Measurements from ENCODE around the gene OTOF. TPM values are rescaled to one million over a fixed set of nuclear protein-coding genes. Genes with fewer than 3 reads are reported as not detected.

The OTOF gene
- total and polyA plus RNA-seq, 2 of the 4 experiments (the other 2 are of a cell fraction), result 0.03 TPM; not detected in 1

DNA sequence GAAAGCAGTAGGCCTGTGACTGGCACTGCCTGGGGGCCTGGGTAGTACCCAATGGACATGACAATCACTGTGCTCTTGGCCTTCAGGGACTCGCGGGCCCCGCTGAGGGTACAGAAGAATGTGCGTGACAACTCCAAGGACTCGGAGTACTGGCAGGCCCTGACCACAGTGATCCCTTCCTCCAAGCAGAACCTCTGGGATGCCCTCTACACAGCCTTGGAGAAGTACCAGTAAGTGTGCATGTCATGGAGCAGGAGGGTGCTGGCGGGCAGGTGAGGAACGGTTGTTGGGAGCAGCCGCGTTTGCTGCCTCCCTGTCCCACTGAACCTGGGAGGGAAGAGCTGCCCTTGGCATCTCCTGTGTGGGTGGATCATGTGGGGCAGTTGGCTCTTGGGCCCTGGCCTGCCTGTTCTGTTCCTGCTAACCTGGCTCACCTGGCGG, 23.3 kb downstream of the OTOF start:
- ATAC-seq (ENCODE audit: low read depth) (no peak), DNase-seq (no peak)
- no peak for TF ChIP-seq MXI1 (IDR thresholded peaks at IDR 0.05; ENCODE audit: borderline replicate concordance, low read depth, low read length)
- TF ChIP-seq, protein P1, sequence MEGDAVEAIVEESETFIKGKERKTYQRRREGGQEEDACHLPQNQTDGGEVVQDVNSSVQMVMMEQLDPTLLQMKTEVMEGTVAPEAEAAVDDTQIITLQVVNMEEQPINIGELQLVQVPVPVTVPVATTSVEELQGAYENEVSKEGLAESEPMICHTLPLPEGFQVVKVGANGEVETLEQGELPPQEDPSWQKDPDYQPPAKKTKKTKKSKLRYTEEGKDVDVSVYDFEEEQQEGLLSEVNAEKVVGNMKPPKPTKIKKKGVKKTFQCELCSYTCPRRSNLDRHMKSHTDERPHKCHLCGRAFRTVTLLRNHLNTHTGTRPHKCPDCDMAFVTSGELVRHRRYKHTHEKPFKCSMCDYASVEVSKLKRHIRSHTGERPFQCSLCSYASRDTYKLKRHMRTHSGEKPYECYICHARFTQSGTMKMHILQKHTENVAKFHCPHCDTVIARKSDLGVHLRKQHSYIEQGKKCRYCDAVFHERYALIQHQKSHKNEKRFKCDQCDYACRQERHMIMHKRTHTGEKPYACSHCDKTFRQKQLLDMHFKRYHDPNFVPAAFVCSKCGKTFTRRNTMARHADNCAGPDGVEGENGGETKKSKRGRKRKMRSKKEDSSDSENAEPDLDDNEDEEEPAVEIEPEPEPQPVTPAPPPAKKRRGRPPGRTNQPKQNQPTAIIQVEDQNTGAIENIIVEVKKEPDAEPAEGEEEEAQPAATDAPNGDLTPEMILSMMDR (conservative IDR thresholded peaks at IDR 0.05; ENCODE audit: low read depth, low read length), result no peak
- no peak for TF ChIP-seq SMC3 (IDR thresholded peaks at IDR 0.05; ENCODE audit: low read depth, low read length)
- TF ChIP-seq, protein P2, sequence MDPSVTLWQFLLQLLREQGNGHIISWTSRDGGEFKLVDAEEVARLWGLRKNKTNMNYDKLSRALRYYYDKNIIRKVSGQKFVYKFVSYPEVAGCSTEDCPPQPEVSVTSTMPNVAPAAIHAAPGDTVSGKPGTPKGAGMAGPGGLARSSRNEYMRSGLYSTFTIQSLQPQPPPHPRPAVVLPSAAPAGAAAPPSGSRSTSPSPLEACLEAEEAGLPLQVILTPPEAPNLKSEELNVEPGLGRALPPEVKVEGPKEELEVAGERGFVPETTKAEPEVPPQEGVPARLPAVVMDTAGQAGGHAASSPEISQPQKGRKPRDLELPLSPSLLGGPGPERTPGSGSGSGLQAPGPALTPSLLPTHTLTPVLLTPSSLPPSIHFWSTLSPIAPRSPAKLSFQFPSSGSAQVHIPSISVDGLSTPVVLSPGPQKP (IDR thresholded peaks at IDR 0.05; ENCODE audit: borderline replicate concordance, low read depth, low read length), result no peak
- no peak for TF ChIP-seq MAFK (IDR thresholded peaks at IDR 0.05; ENCODE audit: low read depth, low read length)
- TF ChIP-seq BHLHE40 (IDR thresholded peaks at IDR 0.05; ENCODE audit: low read depth, low read length), result no peak
- TF ChIP-seq RCOR1 (IDR thresholded peaks at IDR 0.05; ENCODE audit: insufficient replicate concordance, low read length), result no peak
- no peak for TF ChIP-seq MAZ (IDR thresholded peaks at IDR 0.05; ENCODE audit: borderline replicate concordance, low read depth, low read length)
- no peak for TF ChIP-seq NFE2L2 (IDR thresholded peaks at IDR 0.05; ENCODE audit: low read depth, low read length)
- no peak for TF ChIP-seq CEBPB (IDR thresholded peaks at IDR 0.05; ENCODE audit: low read depth, low read length)
- TF ChIP-seq RFX5 (IDR thresholded peaks at IDR 0.05; ENCODE audit: low read depth, low read length), result no peak
- no peak for TF ChIP-seq FOS (IDR thresholded peaks at IDR 0.05; ENCODE audit: low read depth, low read length)
- ChIA-PET CTCF (no interaction called here), POLR2A (ENCODE audit: unreplicated experiment) (no interaction called here)
- no peak overlapping the region for H3K27ac ChIP-seq (ENCODE audit: insufficient read depth, low read length)
- no peak overlapping the region for H2AK5ac ChIP-seq (ENCODE audit: low read depth, low read length)
- no peak overlapping the region for H2BK120ac ChIP-seq (ENCODE audit: low read depth, low read length)
- H3K27me3 ChIP-seq (ENCODE audit: control insufficient read depth, insufficient read depth, low read length), result peaks cover 42% of the 10 kb centered on the region
- no peak overlapping the region for H2BK15ac ChIP-seq (ENCODE audit: low read depth, low read length)
- H4K20me1 ChIP-seq (ENCODE audit: insufficient read depth, low read length), result no peaks in the 10 kb centered on the region
- no peaks in the 10 kb centered on the region for H3K79me1 ChIP-seq (ENCODE audit: low read depth in 1 of 2, low read length in 2 of 2)
- no peak overlapping the region for H3K18ac ChIP-seq (ENCODE audit: low read depth, low read length)
- no peak overlapping the region for H3K23ac ChIP-seq (ENCODE audit: low read depth, low read length)
- H3K9me3 ChIP-seq (ENCODE audit: control insufficient read depth, insufficient read depth, low read length), result no peaks in the 10 kb centered on the region
- H4K8ac ChIP-seq (ENCODE audit: low read depth in 2 of 2, low read length in 2 of 2), result no peak overlapping the region
- H2AK9ac ChIP-seq (replicated peaks; ENCODE audit: low read depth, low read length, poor library complexity), result no peak overlapping the region
- dilution Hi-C loops (cut with HindIII; ENCODE audit: low sequenced_read_pairs, unreplicated experiment) (no loop called here), intact Hi-C loops (cut with micrococcal nuclease) (no loop called here), in situ Hi-C loops (cut with MboI; ENCODE audit: low sequenced_read_pairs) (no loop called here)
- H4K5ac ChIP-seq (ENCODE audit: low read depth, low read length), result no peak overlapping the region
- no peak overlapping the region for H2AFZ ChIP-seq (replicated peaks; ENCODE audit: low read length, poor library complexity)
- H3K4ac ChIP-seq (ENCODE audit: low read depth, low read length), result no peak overlapping the region
- H3K4me3 ChIP-seq (ENCODE audit: insufficient read depth, low read depth, low read length), result no peak overlapping the region
- H3K4me1 ChIP-seq (ENCODE audit: control insufficient read depth, insufficient read depth, low read length), result no peaks in the 10 kb centered on the region
- H3K9me1 ChIP-seq (ENCODE audit: insufficient read depth, low read length), result no peaks in the 10 kb centered on the region
- no TSS peak for BruUV-seq (replicated peaks)
- H3K36me3 ChIP-seq (ENCODE audit: control insufficient read depth, insufficient read depth, low read length), result no peaks in the 10 kb centered on the region
- no peak overlapping the region for H3K14ac ChIP-seq (replicated peaks; ENCODE audit: low read depth, low read length)
- H2BK5ac ChIP-seq (ENCODE audit: low read depth, low read length, poor library complexity, severe bottlenecking), result no peak overlapping the region
- H4K91ac ChIP-seq (ENCODE audit: insufficient read depth, low read depth, low read length), result no peak overlapping the region
- no peak overlapping the region for H3K4me2 ChIP-seq (ENCODE audit: low read depth, low read length)
- H3K9ac ChIP-seq (ENCODE audit: low read depth, low read length), result no peak overlapping the region
- WGBS, 2 experiments (ENCODE audit: extremely low coverage in 2 of 2, insufficient read length in 1 of 2), result 94% methylated on average over 6 of the region's 10 CpGs; no CpG with 5 or more reads in 1 of the 2 experiments
- H3K56ac ChIP-seq (ENCODE audit: extremely low read depth, insufficient read depth, low read length), result no peak overlapping the region
- H2BK20ac ChIP-seq (ENCODE audit: low read depth, low read length), result no peak overlapping the region
